Superior temporal gyrus (tissue), 1 donor: ENCODE measurements around the gene RASAL1.

Source experiments
- DNase-seq: peaks from one replicate; pipeline ENCODE4 v3.0.0-alpha.2; 2016; ENCODE audit errors: extremely low spot score

RASAL1 gene

GRCh38 chr12:113097716-113098440 is 37.7 kb downstream of the RASAL1 start:
- peak; percentile 95 for DNase-seq

GRCh38 chr12:113096675-113097461 is 38.7 kb downstream of the RASAL1 start:
- DNase-seq = no peak

- no peak for DNase-seq
Measured at GRCh38 chr12:113095405-113095804, 40.2 kb downstream of the RASAL1 start.

- no peak for DNase-seq
Measured at GRCh38 chr12:113094738-113095137, 40.8 kb downstream of the RASAL1 start.

- no peak for DNase-seq
Measured at GRCh38 chr12:113093409-113094101, 42.0 kb downstream of the RASAL1 start.

GRCh38 chr12:113092607-113093408 is 42.8 kb downstream of the RASAL1 start:
- no peak for DNase-seq

GRCh38 chr12:113091506-113091905 is 44.1 kb downstream of the RASAL1 start:
- DNase-seq = no peak

GRCh38 chr12:113090740-113091139 is 44.8 kb downstream of the RASAL1 start:
- no peak for DNase-seq

GRCh38 chr12:113089839-113090238 is 45.7 kb downstream of the RASAL1 start:
- no peak for DNase-seq

- no peak for DNase-seq
Measured at GRCh38 chr12:113088971-113089756, 46.4 kb downstream of the RASAL1 start.

GRCh38 chr12:113088037-113088436 is 47.5 kb downstream of the RASAL1 start:
- DNase-seq = no peak

GRCh38 chr12:113087193-113087592 is 48.4 kb downstream of the RASAL1 start:
- no peak for DNase-seq

GRCh38 chr12:113086249-113087164 is 49.1 kb downstream of the RASAL1 start:
- DNase-seq = no peak

- no peak for DNase-seq
Measured at GRCh38 chr12:113083863-113084435, 51.6 kb downstream of the RASAL1 start.

- DNase-seq = no peak
Measured at GRCh38 chr12:113082486-113083148, 52.9 kb downstream of the RASAL1 start.

GRCh38 chr12:113081873-113082272 is 53.7 kb downstream of the RASAL1 start:
- no peak for DNase-seq

- no peak for DNase-seq
Measured at GRCh38 chr12:113077859-113078255, 57.7 kb downstream of the RASAL1 start.

GRCh38 chr12:113077057-113077858 is 58.3 kb downstream of the RASAL1 start:
- DNase-seq = no peak
